Measurements from ENCODE around the gene NR2F1.
A peak's percentile ranks its signal among the peaks of the same experiment; 100 is the strongest.

NR2F1 gene

GRCh38 chr5:93596676-93597490 is 13.9 kb downstream of the NR2F1 start:
- H3K4me3 ChIP-seq (ENCODE audit: low read depth, low read length), result no peak overlapping the region
- TF ChIP-seq POLR2A (IDR thresholded peaks at IDR 0.05; ENCODE audit: extremely low read depth, insufficient read length) (no peak), CTCF (IDR thresholded peaks at IDR 0.05; ENCODE audit: low read depth, low read length) (no peak), MAX (IDR thresholded peaks at IDR 0.05; ENCODE audit: low read depth, low read length) (no peak), MYC (IDR thresholded peaks at IDR 0.05; ENCODE audit: low read depth, low read length) (no peak)
- DNase-seq (ENCODE audit: low read depth), result peak; percentile 81

- no peak overlapping the region for H3K4me3 ChIP-seq (ENCODE audit: low read depth, low read length)
- peak; percentile 28 for DNase-seq (ENCODE audit: low read depth)
- TF ChIP-seq MYC (IDR thresholded peaks at IDR 0.05; ENCODE audit: low read depth, low read length) (no peak), POLR2A (IDR thresholded peaks at IDR 0.05; ENCODE audit: extremely low read depth, insufficient read length) (no peak), MAX (IDR thresholded peaks at IDR 0.05; ENCODE audit: low read depth, low read length) (no peak), CTCF (IDR thresholded peaks at IDR 0.05; ENCODE audit: low read depth, low read length) (no peak)
Measured at GRCh38 chr5:93598091-93599000, 15.3 kb downstream of the NR2F1 start.

- H3K4me3 ChIP-seq (ENCODE audit: low read depth, low read length), result no peak overlapping the region
- DNase-seq (ENCODE audit: low read depth), result no peak
Measured at GRCh38 chr5:93599001-93599379, 16.0 kb downstream of the NR2F1 start.

GRCh38 chr5:93599399-93600120 is 16.5 kb downstream of the NR2F1 start:
- DNase-seq (ENCODE audit: low read depth), result no peak
- no peak overlapping the region for H3K4me3 ChIP-seq (ENCODE audit: low read depth, low read length)
- no peak for TF ChIP-seq CTCF (IDR thresholded peaks at IDR 0.05; ENCODE audit: low read depth, low read length)

More at GRCh38 chr5:93599001-93599379, 16.0 kb downstream of the NR2F1 start:
- no peak for TF ChIP-seq CTCF (IDR thresholded peaks at IDR 0.05; ENCODE audit: low read depth, low read length)
- no peak for TF ChIP-seq MYC (IDR thresholded peaks at IDR 0.05; ENCODE audit: low read depth, low read length)
- no peak for TF ChIP-seq MAX (IDR thresholded peaks at IDR 0.05; ENCODE audit: low read depth, low read length)
- TF ChIP-seq POLR2A (IDR thresholded peaks at IDR 0.05; ENCODE audit: extremely low read depth, insufficient read length), result no peak

GRCh38 chr5:93600409-93601070 is 17.5 kb downstream of the NR2F1 start:
- no peak overlapping the region for H3K4me3 ChIP-seq (ENCODE audit: low read depth, low read length)
- no peak for DNase-seq (ENCODE audit: low read depth)
- no peak for TF ChIP-seq MAX (IDR thresholded peaks at IDR 0.05; ENCODE audit: low read depth, low read length)
- no peak for TF ChIP-seq POLR2A (IDR thresholded peaks at IDR 0.05; ENCODE audit: extremely low read depth, insufficient read length)

Measured in NB4 (cell line).